WTC11 (cell line): ENCODE data around the gene STARD8.

Experiments
- CREB1 ChIP-seq: sonication (generic); formaldehyde crosslinking; IDR thresholded peaks from 2 replicates; pipeline ENCODE4 v1.8.0; 2023; ENCODE audit warnings: mild to moderate bottlenecking, missing genetic modification reagents
- MAX ChIP-seq: sonication (generic); formaldehyde crosslinking; IDR thresholded peaks from 2 replicates; pipeline ENCODE4 v1.8.0; 2022; ENCODE audit warnings: mild to moderate bottlenecking, missing genetic modification reagents
- ZNF232 ChIP-seq: sonication (generic); formaldehyde crosslinking; IDR thresholded peaks from 2 replicates; pipeline ENCODE4 v1.8.0; 2022; ENCODE audit warnings: mild to moderate bottlenecking, missing genetic modification reagents

GRCh38 chrX:68686097-68686977 lies 38.9 kb downstream of the STARD8 start:
- TF ChIP-seq MAX (CRISPR knock-in tag): no peak
- no peak for TF ChIP-seq CREB1 (CRISPR knock-in tag)
- TF ChIP-seq ZNF232: no peak
